GM23338 (cell line): Measurements from ENCODE around the gene B4GALT6.

Source experiments
- EZH2 ChIP-seq: fragments of 200-600 bp; sonication (generic); IDR thresholded peaks from one replicate; pipeline ENCODE4 v1.8.0; 2017; ENCODE audit warnings: antibody characterized with exemption, mild to moderate bottlenecking, low read depth; ENCODE audit not compliant: unreplicated experiment
- EZH2phosphoT487 ChIP-seq: fragments of 200-600 bp; sonication (generic); IDR thresholded peaks from one replicate; pipeline ENCODE4 v1.8.1; 2018; ENCODE audit warnings: antibody characterized with exemption; ENCODE audit not compliant: unreplicated experiment
- JUNB ChIP-seq: IDR thresholded peaks from one replicate; pipeline ENCODE4 v1.6.1; 2016; ENCODE audit warnings: antibody characterized with exemption; ENCODE audit not compliant: unreplicated experiment
- POLR2AphosphoS5 ChIP-seq: IDR thresholded peaks from 2 replicates; pipeline ENCODE4 v1.6.1; 2016; ENCODE audit warnings: antibody characterized with exemption, low read depth
- TF ChIP-seq, protein P1 (sequence below), 2 experiments: fragments of 200-600 bp in 1 of 2; sonication (generic) in 1 of 2; conservative IDR thresholded peaks; 2 replicates each; pipeline versions ENCODE4 v1.5.1 to v1.6.1; 2016 to 2017; ENCODE audit warnings: antibody characterized with exemption in 2 of 2, low read depth in 2 of 2, mild to moderate bottlenecking in 2 of 2, moderate library complexity in 1 of 2
- TF ChIP-seq, protein P2 (sequence below): IDR thresholded peaks from one replicate; pipeline ENCODE4 v1.6.1; 2018; ENCODE audit warnings: antibody characterized with exemption; ENCODE audit not compliant: unreplicated experiment

DNA sequence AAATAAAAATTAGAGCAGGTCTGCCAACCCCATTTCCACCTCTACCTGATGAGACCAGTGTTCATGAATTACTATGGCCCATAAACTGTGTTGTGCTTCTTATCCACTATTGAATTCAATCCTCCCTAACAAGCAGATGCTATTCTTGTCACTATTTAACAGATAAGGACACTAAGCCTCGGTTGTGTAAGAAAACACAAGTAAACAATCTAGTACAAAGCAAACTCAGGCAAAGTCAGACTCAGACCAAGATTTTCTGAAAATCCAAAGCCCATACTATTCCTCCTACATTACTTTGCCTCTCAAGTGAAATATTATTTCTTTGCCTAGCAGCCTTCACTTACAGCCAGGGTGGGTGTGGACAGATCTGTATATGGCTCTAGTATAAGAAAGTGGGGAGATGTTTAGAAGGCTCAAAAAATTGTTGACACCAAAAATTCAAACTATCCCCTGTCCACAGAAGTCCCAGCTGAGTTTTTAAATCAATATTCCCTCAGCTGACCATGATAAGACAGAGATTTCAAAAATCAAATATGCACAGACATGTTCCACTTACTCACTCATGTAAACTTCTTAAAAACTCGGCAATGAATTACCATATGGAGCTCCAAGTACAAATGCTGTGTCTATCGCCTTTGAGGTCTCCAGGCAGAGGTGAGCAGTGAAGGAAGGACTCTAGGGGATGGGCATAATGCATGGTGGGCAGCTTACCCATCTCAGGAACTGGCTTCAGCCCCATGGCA lies 108.7 kb downstream of the B4GALT6 start:
- TF ChIP-seq, protein P1, sequence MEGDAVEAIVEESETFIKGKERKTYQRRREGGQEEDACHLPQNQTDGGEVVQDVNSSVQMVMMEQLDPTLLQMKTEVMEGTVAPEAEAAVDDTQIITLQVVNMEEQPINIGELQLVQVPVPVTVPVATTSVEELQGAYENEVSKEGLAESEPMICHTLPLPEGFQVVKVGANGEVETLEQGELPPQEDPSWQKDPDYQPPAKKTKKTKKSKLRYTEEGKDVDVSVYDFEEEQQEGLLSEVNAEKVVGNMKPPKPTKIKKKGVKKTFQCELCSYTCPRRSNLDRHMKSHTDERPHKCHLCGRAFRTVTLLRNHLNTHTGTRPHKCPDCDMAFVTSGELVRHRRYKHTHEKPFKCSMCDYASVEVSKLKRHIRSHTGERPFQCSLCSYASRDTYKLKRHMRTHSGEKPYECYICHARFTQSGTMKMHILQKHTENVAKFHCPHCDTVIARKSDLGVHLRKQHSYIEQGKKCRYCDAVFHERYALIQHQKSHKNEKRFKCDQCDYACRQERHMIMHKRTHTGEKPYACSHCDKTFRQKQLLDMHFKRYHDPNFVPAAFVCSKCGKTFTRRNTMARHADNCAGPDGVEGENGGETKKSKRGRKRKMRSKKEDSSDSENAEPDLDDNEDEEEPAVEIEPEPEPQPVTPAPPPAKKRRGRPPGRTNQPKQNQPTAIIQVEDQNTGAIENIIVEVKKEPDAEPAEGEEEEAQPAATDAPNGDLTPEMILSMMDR (conservative IDR thresholded peaks at IDR 0.05; ENCODE audit: low read depth in 2 of 2) = no peak
- TF ChIP-seq EZH2 (no peak), EZH2phosphoT487 (no peak), POLR2AphosphoS5 (no peak), JUNB (no peak)
- TF ChIP-seq, protein P2, sequence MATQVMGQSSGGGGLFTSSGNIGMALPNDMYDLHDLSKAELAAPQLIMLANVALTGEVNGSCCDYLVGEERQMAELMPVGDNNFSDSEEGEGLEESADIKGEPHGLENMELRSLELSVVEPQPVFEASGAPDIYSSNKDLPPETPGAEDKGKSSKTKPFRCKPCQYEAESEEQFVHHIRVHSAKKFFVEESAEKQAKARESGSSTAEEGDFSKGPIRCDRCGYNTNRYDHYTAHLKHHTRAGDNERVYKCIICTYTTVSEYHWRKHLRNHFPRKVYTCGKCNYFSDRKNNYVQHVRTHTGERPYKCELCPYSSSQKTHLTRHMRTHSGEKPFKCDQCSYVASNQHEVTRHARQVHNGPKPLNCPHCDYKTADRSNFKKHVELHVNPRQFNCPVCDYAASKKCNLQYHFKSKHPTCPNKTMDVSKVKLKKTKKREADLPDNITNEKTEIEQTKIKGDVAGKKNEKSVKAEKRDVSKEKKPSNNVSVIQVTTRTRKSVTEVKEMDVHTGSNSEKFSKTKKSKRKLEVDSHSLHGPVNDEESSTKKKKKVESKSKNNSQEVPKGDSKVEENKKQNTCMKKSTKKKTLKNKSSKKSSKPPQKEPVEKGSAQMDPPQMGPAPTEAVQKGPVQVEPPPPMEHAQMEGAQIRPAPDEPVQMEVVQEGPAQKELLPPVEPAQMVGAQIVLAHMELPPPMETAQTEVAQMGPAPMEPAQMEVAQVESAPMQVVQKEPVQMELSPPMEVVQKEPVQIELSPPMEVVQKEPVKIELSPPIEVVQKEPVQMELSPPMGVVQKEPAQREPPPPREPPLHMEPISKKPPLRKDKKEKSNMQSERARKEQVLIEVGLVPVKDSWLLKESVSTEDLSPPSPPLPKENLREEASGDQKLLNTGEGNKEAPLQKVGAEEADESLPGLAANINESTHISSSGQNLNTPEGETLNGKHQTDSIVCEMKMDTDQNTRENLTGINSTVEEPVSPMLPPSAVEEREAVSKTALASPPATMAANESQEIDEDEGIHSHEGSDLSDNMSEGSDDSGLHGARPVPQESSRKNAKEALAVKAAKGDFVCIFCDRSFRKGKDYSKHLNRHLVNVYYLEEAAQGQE = no peak
